DMS79 (cell line): ENCODE data around the gene AKT3.
"Not testable (repeated sequence)": the region's sequence is repeated elsewhere in the genome, so short reads cannot be mapped to it uniquely, and the experiment has no call there.

ENCODE experiments used
- DNase-seq: peaks from one replicate; lab custom pipeline; 2025; lab: John Stamatoyannopoulos, UW

Gene AKT3

DNA sequence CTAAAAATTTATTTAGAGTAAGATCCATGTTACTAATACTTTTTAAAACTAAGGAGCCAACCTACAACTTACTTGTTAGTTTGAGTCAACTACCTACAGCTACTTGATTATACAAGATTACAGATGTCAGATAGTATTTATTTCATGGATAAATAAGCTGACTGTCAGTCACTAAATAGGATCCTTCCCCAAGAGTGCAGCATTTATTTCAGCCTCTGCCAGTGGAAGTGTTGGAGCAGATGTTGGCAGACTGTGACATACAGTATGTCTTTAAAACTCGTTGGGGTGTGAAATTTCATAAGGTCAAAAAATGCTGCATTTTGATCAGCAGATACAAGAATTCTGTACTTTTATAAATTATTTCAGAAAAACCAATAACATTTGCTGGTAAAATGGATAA lies 156.2 kb downstream of the AKT3 start:
- no peak for DNase-seq

DNA sequence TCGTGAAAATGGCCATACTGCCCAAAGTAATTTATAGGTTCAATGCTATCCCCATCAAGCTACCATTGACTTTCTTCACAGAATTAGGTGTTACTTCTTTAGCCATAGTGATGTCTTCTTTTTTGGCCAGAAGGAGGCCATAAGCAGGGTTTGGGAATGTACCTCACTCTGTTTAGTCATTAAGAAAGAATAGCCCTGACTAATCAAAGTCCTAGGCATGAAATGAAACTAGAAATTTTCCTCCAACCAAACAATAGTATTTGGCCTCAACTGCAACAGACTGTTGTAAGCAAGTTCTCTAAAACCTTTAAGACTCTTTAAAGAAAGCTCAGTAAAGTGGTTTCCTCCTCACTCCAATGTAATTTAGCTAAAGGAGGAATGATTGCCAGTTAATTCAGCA lies 163.9 kb downstream of the AKT3 start:
- no peak for DNase-seq

GRCh38 chr1:243680860-243681259 lies 169.2 kb downstream of the AKT3 start:
- no peak for DNase-seq

DNA sequence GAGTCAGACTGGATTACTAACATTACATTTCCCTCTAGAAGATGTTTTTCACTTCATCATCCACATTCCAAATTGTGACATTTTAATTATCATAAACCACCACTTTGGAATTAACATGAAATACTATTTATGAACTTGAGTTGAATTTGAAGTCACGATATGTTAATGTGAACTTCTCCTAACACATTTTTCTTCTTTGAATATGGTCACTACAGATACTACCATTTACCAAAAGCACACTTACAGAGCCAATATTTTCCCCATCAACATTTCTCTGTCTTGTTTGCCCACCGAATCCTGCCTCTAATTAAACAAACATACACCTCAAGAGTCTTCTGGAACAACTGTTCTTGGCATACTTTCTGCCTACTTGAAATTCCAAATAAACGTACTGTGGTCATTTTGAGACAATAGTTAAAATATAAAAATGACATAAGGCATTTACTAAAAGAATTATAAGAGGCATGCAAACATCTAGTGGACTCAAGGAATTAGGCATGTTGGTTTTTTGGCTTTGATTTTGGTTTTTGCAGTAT lies 177.4 kb downstream of the AKT3 start:
- DNase-seq, result no peak

DNA sequence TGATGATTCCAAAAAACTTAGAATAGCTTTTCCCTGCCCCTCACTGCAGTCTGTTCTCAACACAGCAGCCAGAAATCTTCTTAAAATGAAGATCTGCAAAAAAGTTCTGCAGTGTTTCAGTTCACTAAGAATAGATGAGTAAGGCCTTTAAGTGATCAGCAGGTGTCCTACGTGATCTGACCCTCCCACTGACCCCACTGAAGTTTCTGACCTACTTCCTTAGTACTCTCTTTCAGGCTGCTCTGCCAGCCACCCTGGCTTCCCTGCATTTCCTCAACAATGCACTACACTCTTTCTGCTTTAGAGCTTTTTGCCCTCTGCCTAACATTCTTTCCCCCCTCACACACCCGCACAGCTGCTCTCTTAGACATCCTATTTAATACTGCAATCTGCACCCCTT lies 182.5 kb downstream of the AKT3 start:
- no peak for DNase-seq

DNA sequence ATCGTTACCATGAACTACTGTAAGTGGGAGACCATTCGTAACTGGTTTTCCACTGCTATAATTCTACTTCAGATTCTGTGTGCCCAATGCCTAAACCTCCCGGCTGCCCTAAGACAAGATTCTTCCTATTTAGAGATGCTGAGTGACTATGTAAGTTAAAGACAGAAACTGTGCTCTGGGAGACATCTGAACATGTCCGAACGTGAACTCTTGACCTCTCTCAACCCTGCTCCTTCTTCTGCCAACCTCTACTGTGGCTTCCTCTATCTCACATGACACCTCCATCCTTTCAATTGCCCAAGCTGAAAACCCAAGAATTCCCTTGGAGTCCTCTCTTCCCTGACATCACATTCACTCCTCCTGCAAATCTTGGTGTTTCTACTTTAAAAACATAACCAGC lies 182.9 kb downstream of the AKT3 start:
- no peak for DNase-seq

DNA sequence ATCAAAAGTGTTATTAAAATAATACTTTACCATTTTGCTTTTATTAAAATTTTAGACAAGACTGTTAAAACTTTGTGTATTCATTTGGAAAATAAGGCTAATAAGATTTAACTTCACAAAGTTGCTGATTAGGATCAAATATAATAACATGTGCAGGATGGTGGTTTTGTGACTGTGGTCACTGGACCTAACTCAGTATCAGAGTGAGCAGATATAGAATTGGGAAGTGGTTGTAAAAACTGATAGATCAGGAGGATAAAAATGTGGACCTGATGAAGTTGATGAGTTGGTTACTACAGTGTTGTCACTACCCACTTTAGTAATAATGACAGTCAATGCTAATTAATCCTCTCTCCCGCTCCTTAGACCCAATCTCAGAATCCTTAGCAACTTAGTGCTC lies 186.4 kb downstream of the AKT3 start:
- no peak for DNase-seq

DNA sequence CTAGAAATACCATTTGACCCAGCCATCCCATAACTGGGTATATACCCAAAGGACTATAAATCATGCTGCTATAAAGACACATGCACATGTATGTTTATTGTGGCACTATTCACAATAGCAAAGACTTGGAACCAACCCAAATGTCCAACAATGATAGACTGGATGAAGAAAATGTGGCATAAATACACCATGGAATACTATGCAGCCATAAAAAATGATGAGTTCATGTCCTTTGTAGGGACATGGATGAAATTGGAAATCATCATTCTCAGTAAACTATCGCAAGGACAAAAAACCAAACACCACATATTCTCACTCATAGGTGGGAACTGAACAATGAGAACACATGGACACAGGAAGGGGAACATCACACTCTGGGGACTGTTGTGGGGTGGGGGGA lies 187.9 kb downstream of the AKT3 start:
- DNase-seq, result not testable (repeated sequence)

DNA sequence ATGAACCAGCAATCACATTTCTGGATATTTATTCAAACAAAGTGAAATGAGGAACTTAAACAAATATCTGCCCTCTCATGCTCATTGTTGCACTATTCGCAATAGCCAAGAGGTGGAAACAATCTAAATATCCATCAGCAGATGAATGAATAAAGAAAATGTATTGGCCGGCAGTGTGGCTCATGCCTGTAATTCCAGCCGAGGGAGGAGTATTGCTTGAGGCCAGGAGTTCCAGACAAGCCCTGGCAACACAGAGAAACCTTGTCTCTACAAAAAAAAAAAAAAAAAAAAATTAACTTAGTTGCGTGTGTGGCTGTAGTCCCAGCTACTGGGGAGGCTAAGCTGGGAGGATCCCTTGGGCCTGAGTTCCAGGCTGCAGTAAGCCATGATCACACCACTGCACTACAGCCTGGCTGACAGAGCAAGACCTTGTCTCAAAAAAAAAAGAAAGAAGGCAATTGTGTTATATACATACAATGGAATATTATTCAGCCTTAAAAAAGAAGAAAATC lies 191.4 kb downstream of the AKT3 start:
- no peak for DNase-seq

DNA sequence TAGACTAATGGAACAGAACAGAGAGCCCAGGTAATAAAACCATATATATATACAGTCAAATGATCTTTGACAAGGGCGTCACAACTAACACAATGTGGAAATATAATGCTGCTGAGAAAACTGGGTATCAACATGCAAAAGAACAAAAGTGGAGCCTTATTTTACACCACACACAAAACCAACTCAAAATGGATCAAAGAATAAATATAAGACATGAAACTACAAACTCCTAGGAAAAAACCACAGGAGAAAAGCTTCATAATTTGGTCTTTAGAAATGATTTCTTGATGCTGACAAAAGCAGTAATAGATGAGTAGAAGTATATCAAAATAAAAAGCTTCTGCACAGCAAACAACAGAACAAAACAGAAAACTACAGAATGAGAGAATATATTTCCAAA lies 192.2 kb downstream of the AKT3 start:
- DNase-seq, result no peak

- DNase-seq, result not testable (repeated sequence)
Measured at GRCh38 chr1:243649530-243649929, 200.5 kb downstream of the AKT3 start.

DNA sequence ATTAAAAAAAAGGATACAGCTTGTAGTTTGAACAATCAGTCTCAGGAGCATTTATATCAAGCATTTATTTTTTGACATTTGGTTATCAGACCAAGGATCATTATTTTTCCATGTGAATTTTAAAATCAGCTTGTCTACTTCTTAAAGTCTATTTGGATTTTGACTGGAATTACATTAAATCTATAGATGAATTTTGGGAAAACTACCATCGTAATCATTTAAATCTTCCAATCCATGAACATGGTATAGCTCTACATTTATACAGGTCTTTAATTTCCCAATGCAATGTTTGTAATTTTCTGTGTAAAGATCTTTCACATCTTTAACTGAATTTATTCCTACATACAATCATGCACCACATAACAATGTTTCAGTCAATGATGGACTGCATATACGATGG lies 203.2 kb downstream of the AKT3 start:
- DNase-seq, result no peak

- DNase-seq, result no peak
Measured at GRCh38 chr1:243645281-243645680, 204.8 kb downstream of the AKT3 start.

- DNase-seq, result no peak
Measured at GRCh38 chr1:243642936-243643335, 207.1 kb downstream of the AKT3 start.

GRCh38 chr1:243639027-243639658 lies 210.9 kb downstream of the AKT3 start:
- DNase-seq, result no peak

DNA sequence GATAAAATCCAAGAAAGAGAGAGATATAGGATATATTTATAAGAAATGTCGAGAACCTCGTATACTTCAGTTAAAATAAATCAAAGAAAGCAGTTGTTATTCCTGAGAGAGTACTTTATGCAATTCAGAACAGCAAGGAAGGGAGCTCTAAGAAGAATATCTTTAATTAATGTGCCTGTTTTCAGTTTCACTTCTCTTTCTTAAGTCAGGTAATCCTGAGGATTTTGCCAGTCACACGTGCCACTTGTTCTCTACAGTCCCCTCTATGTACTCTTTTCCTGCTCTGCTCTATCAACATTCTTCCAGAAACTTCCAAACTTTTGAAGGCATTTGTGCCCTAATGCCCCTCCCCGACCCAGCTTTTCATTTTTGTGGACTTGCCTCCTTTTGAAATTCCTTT lies 211.9 kb downstream of the AKT3 start:
- no peak for DNase-seq

DNA sequence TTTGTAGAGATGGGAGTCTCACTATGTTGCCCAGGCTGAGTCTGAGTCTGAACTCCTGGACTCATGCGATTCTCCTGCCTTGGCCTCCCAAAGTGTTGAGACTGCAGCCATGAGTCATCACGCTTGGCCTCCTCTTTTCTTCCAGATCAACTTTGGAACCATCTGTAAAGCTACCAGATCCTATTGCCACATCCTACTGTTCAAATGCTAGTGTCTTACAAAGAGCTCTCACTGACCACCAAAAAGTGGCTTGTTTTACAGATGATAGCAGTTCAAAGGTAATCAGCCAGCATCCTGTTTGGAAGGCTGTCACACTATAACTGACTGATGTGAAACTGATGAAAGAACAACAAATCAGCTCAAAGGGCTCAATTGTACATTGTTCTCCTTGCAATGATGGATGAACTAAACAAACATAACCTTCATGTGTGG lies 221.6 kb downstream of the AKT3 start:
- DNase-seq, result no peak

GRCh38 chr1:243623841-243624240 lies 226.2 kb downstream of the AKT3 start:
- no peak for DNase-seq

DNA sequence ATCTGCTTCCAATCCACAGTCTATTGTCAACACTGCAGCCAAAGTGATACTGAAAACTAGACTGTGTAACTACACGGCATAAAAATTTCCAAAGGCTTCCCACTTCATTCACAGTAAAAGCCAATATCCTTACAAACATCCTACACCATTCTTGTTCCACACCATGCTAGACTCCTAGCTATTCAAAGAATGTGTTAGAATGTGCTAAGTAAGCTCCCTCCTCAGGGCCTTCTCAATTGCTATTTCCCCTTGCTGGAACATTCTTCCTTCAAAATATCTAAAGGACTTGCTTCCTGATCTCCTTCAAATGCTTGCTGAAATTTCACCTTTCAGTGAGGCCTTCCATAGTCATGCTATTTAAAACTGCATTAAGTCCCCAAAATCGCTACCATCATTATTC lies 228.1 kb downstream of the AKT3 start:
- DNase-seq, result no peak

- no peak for DNase-seq
Measured at GRCh38 chr1:243620096-243620495, 229.9 kb downstream of the AKT3 start.

DNA sequence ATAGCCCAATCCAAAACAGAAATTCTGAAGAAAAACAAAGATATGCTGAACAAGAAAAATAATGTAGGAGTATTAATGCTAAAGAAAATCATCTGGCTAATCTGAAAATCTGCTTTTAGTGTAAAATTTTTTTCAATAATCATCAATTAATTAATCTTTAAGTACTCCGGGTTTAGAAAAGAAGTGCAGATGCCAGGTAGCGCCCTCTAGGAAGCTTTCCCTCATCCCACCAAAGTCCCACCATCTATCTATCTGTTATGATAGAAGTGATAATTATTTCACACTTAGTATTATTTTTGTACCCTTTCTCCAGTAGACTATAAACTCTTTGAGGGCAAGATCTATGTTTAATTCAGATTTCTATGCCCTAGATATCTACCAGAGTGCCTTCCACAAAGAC lies 240.3 kb downstream of the AKT3 start:
- no peak for DNase-seq

DNA sequence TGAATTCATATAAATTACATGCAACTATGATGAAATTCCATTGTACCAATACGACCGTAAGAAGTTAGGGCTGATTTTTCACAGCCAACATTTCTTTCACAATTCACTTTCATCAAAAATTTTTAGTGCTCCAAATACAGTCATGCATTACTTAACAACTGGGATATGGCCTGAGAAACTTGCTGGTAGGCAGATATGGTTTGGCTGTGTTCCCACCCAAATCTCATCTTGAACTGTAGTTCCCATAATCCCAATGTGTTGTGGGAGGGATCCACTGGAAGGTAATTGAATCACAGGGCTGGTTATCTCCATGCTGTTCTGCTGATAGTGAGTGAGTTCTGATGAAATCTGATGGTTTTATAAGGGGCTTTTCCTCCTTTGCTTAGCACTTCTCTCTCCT lies 244.4 kb downstream of the AKT3 start:
- DNase-seq, result no peak

- no peak for DNase-seq
Measured at GRCh38 chr1:243601720-243602119, 248.3 kb downstream of the AKT3 start.

- no peak for DNase-seq
Measured at GRCh38 chr1:243598433-243598832, 251.6 kb downstream of the AKT3 start.
